Natural killer cell (primary cell): ENCODE results near the gene TBC1D22A. TPM values are rescaled to one million over a fixed set of nuclear protein-coding genes. Genes with fewer than 3 reads are reported as not detected.

Experiments
- ATAC-seq, 3 donors: fragments of 150-1000 bp in 2 of 3; fragments of 200-7000 bp in 1 of 3; cut with Tn5 transposase; 1 replicate in 1 of 3; 2 replicates in 2 of 3; pipeline ENCODE4 v1.10.0; 2021; ENCODE audit warnings: mild to moderate bottlenecking in 2 of 3, moderate library complexity in 2 of 3
- DNase-seq, 2 donors: peaks; one replicate each; pipeline versions ENCODE4 v3.0.0 to v3.0.0-alpha.2; 2013 to 2021; ENCODE audit warnings: mixed read lengths in 1 of 2
- H3K27ac ChIP-seq: one replicate; pipeline ENCODE4 v1.5.1; 2013; ENCODE audit warnings: mild to moderate bottlenecking, low read length
- H3K27me3 ChIP-seq: one replicate; pipeline ENCODE4 v1.6.1; 2013; ENCODE audit warnings: low read length; ENCODE audit not compliant: control insufficient read depth, insufficient read depth
- H3K36me3 ChIP-seq: one replicate; pipeline ENCODE4 v1.6.1; 2013; ENCODE audit warnings: low read length; ENCODE audit not compliant: control insufficient read depth, insufficient read depth
- H3K4me1 ChIP-seq: one replicate; pipeline ENCODE4 v1.6.1; 2013; ENCODE audit warnings: low read length; ENCODE audit not compliant: control insufficient read depth, insufficient read depth
- H3K4me3 ChIP-seq: one replicate; pipeline ENCODE4 v1.5.1; 2013; ENCODE audit warnings: low read length
- H3K9me3 ChIP-seq: one replicate; pipeline ENCODE4 v1.6.1; 2013; ENCODE audit warnings: low read length; ENCODE audit not compliant: control insufficient read depth, insufficient read depth
- H3K27ac Mint-ChIP-seq, 2 donors: one replicate each; pipeline ENCODE4 v1.8.0; 2022; ENCODE audit warnings: mild to moderate bottlenecking in 2 of 2, mixed read lengths in 2 of 2, moderate library complexity in 1 of 2
- H3K27me3 Mint-ChIP-seq, 2 donors: one replicate each; pipeline ENCODE4 v1.8.0; 2022; ENCODE audit warnings: low read depth in 2 of 2, mixed read lengths in 2 of 2
- H3K36me3 Mint-ChIP-seq: one replicate; pipeline ENCODE4 v1.8.0; 2022; ENCODE audit warnings: mixed read lengths
- H3K4me1 Mint-ChIP-seq, 2 donors: one replicate each; pipeline ENCODE4 v1.8.0; 2022; ENCODE audit warnings: mixed read lengths in 2 of 2
- H3K4me3 Mint-ChIP-seq: one replicate; pipeline ENCODE4 v1.8.0; 2022; ENCODE audit warnings: mild to moderate bottlenecking, moderate library complexity, mixed read lengths
- H3K9me3 Mint-ChIP-seq, 2 donors: one replicate each; pipeline ENCODE4 v1.8.0; 2022; ENCODE audit warnings: mixed read lengths in 2 of 2
- CTCF ChIP-seq: fragments of 200-600 bp; IDR thresholded peaks from one replicate; pipeline ENCODE4 v1.8.0; 2022; ENCODE audit warnings: antibody characterized with exemption
- WGBS: methylation state at CpG from one replicate; pipeline ENCODE4 v1.1.7; 2013; ENCODE audit warnings: missing lambda C conversion rate; ENCODE audit not compliant: insufficient coverage; 5-methylcytosine and 5-hydroxymethylcytosine counted together
- intact Hi-C: fragments of 100-400 bp; cut with micrococcal nuclease; formaldehyde crosslinking; loops from one replicate; pipeline ENCODE4 v1.14.2; 2022
- total RNA-seq, 4 donors: library from RNA; stranded (reverse); fragments of 120-200 nt in 1 of 4; gene quantifications; one replicate each; pipeline versions ENCODE4 v1.2.3 to v1.2.4, GENCODE V29; 2013 to 2022

TBC1D22A gene
- total RNA-seq, 3 donors from 2014 or later (not counting 1 experiment from before 2014, with no cell fraction given), result 47.4 to 53.7 (median 53.2) TPM

GRCh38 chr22:47071078-47071806 is 308.8 kb downstream of the TBC1D22A start:
- Mint-ChIP-seq H3K36me3 (peaks cover 7% of the 10 kb centered on the region), H3K27me3 (no peaks in the 10 kb centered on the region), H3K9me3 (peaks cover 0 to 4% of the 10 kb centered on the region in 2 donors), H3K4me1 (peaks cover 25 to 42% of the 10 kb centered on the region in 2 donors), H3K4me3 (no peak overlapping the region), H3K27ac (peak overlapping the region in 1 of 2 donors; percentile 20)
- WGBS, result 57% methylated on average over 11 of the region's 11 CpGs
- intact Hi-C loops, result no loop called here
- Histone ChIP-seq H3K4me1 (peaks cover 4% of the 10 kb centered on the region), H3K36me3 (no peaks in the 10 kb centered on the region), H3K4me3 (no peak overlapping the region), H3K27ac (no peak overlapping the region), H3K27me3 (no peaks in the 10 kb centered on the region), H3K9me3 (peaks cover 9% of the 10 kb centered on the region)
- no peak for ATAC-seq
- no peak for TF ChIP-seq CTCF
- DNase-seq, result no peak

GRCh38 chr22:47071807-47072641 is 309.6 kb downstream of the TBC1D22A start:
- no peaks in the 10 kb centered on the region for H3K27me3 ChIP-seq
- intact Hi-C loops, result no loop called here
- Mint-ChIP-seq H3K36me3 (peaks cover 7% of the 10 kb centered on the region), H3K27me3 (no peaks in the 10 kb centered on the region), H3K4me1 (peaks cover 25 to 41% of the 10 kb centered on the region in 2 donors), H3K4me3 (no peak overlapping the region), H3K27ac (peak overlapping the region; percentile 20 to 38), H3K9me3 (peaks cover 0 to 4% of the 10 kb centered on the region in 2 donors)
- peaks cover 9% of the 10 kb centered on the region for H3K9me3 ChIP-seq
- peaks cover 4% of the 10 kb centered on the region for H3K4me1 ChIP-seq
- DNase-seq (no peak), ATAC-seq (no peak)
- 77% methylated on average over 13 of the region's 13 CpGs for WGBS
- no peak overlapping the region for H3K27ac ChIP-seq
- H3K4me3 ChIP-seq, result no peak overlapping the region
- H3K36me3 ChIP-seq, result no peaks in the 10 kb centered on the region
- no peak for TF ChIP-seq CTCF

- no peak for ATAC-seq
- no peak overlapping the region for H3K27ac ChIP-seq
- Mint-ChIP-seq H3K27ac (peak overlapping the region in 1 of 2 donors; percentile 38), H3K4me1 (peaks cover 25 to 46% of the 10 kb centered on the region in 2 donors), H3K4me3 (no peak overlapping the region), H3K36me3 (peaks cover 7% of the 10 kb centered on the region), H3K9me3 (peaks cover 0 to 4% of the 10 kb centered on the region in 2 donors), H3K27me3 (no peaks in the 10 kb centered on the region)
- DNase-seq, result no peak
- 98% methylated on average over 7 of the region's 7 CpGs for WGBS
- peaks cover 4% of the 10 kb centered on the region for H3K4me1 ChIP-seq
- TF ChIP-seq CTCF, result no peak
- intact Hi-C loops, result no loop called here
- H3K4me3 ChIP-seq, result no peak overlapping the region
- H3K36me3 ChIP-seq, result no peaks in the 10 kb centered on the region
- H3K9me3 ChIP-seq, result peaks cover 9% of the 10 kb centered on the region
- no peaks in the 10 kb centered on the region for H3K27me3 ChIP-seq
Measured at GRCh38 chr22:47072642-47072967, 310.2 kb downstream of the TBC1D22A start.
